Transverse colon (tissue), 4 donors: ENCODE measurements around the gene MTA2.

Source experiments
- POLR2A ChIP-seq: fragments of 450-650 bp; IDR thresholded peaks from one replicate; pipeline ENCODE4 v1.6.1; 2016; ENCODE audit warnings: antibody characterized with exemption, mild to moderate bottlenecking, moderate library complexity
- POLR2AphosphoS5 ChIP-seq, 3 donors: sonication (generic); formaldehyde crosslinking; IDR thresholded peaks; one replicate each; pipeline ENCODE4 v1.6.1; 2016; ENCODE audit warnings: antibody characterized with exemption in 3 of 3
- TF ChIP-seq, protein P1 (sequence below), 5 experiments: fragments of 200-600 bp in 3 of 5; fragments of 450-650 bp in 2 of 5; sonication (generic) in 3 of 5; IDR thresholded peaks; 1 replicate in 2 of 5; 2 replicates in 3 of 5; pipeline ENCODE4 v1.5.1; 2016 to 2017; ENCODE audit warnings: antibody characterized with exemption in 5 of 5, inconsistent platforms in 3 of 5, mild to moderate bottlenecking in 2 of 5, moderate library complexity in 1 of 5

DNA sequence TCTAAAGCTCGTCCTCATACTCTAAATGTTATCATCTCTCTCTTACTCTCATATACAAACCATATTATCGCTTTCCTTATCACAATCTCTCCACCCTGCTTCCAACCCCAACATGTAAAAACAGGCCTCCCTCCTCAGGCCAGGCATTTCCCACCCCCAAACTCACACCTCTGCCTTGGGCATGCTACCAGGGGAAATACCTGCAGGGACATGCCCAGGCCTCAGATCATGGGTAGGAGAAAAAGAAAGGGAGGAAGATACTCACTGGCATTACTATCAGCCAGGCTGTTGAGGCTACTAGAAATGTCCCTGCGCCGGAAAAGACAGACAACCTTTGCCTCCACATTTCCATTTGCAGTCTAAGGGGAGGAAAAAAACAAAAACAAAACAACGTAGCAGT is 1.8 kb downstream of the MTA2 start:
- TF ChIP-seq, protein P1, sequence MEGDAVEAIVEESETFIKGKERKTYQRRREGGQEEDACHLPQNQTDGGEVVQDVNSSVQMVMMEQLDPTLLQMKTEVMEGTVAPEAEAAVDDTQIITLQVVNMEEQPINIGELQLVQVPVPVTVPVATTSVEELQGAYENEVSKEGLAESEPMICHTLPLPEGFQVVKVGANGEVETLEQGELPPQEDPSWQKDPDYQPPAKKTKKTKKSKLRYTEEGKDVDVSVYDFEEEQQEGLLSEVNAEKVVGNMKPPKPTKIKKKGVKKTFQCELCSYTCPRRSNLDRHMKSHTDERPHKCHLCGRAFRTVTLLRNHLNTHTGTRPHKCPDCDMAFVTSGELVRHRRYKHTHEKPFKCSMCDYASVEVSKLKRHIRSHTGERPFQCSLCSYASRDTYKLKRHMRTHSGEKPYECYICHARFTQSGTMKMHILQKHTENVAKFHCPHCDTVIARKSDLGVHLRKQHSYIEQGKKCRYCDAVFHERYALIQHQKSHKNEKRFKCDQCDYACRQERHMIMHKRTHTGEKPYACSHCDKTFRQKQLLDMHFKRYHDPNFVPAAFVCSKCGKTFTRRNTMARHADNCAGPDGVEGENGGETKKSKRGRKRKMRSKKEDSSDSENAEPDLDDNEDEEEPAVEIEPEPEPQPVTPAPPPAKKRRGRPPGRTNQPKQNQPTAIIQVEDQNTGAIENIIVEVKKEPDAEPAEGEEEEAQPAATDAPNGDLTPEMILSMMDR (IDR thresholded peaks at IDR 0.05) = no peak
- TF ChIP-seq POLR2A (no peak), POLR2AphosphoS5 (IDR thresholded peaks at IDR 0.05) (no peak)
